Activated T-cell treated with anti-CD3 and anti-CD28 coated beads, Interleukin-2, amount 50 U/mL, for 24 hours (primary cell): Measurements from ENCODE around the gene CYTIP.

Experiments
- DNase-seq: peaks from one replicate; pipeline ENCODE4 v3.0.0-alpha.2; 2020
- H3K27ac Mint-ChIP-seq: 2 replicates; pipeline ENCODE4 v1.8.0; 2020; ENCODE audit warnings: mild to moderate bottlenecking, mixed read lengths
- H3K27me3 Mint-ChIP-seq: 2 replicates; pipeline ENCODE4 v1.8.0; 2020; ENCODE audit warnings: mixed read lengths
- H3K36me3 Mint-ChIP-seq: 2 replicates; pipeline ENCODE4 v1.8.0; 2020; ENCODE audit warnings: low read depth, mixed read lengths
- H3K4me1 Mint-ChIP-seq: 2 replicates; pipeline ENCODE4 v1.8.0; 2020; ENCODE audit warnings: low read depth, mixed read lengths
- H3K4me3 Mint-ChIP-seq: 2 replicates; pipeline ENCODE4 v1.8.0; 2020; ENCODE audit warnings: mild to moderate bottlenecking, moderate library complexity, mixed read lengths
- H3K9me3 Mint-ChIP-seq: 2 replicates; pipeline ENCODE4 v1.8.0; 2020; ENCODE audit warnings: mixed read lengths

CYTIP gene

DNA sequence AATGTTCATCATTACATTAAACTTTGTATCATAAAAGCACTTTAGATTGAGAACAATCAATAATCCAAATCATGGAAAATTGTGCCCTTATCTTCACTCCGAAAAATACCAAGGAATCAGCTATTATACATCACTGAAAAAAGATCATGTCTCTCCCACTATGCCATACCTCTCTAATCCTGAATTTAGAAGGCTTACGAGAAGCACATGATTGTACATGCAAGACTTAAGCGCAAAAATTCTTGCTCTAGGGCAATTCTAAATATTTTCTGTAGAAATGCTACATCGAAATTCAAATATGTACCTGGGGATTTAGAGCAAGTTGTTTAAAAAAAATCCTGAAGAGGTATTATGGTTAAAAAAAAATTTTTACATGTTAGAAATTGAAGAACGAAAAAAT, 1.3 kb downstream of the CYTIP start:
- Mint-ChIP-seq H3K36me3 (peaks cover 70% of the 10 kb centered on the region), H3K9me3 (no peaks in the 10 kb centered on the region), H3K27me3 (no peaks in the 10 kb centered on the region), H3K4me3 (peak overlapping the region; percentile 92), H3K27ac (peak overlapping the region; percentile 97), H3K4me1 (peaks cover 38% of the 10 kb centered on the region)
- DNase-seq = no peak

DNA sequence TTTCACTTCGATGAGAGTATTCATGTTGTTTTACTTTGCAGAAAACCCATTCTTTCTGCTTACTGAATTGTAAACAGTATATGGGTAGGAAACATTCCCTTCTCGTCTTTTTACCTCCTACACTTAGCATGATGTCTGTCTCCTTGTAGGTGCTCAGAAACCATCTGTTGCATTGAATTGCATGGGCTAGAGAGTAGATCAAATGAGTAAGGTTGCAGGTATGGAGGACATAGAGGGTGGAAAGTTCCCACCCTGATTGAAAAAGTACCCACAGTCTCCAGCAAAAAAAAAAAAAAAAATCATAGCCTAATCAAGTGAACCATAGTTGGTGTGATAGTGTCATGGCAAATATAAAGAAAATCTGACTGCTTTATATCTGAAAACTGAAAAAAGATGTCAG, 1.7 kb downstream of the CYTIP start:
- H3K36me3 Mint-ChIP-seq = peaks cover 75% of the 10 kb centered on the region
- H3K27me3 Mint-ChIP-seq = no peaks in the 10 kb centered on the region
- H3K9me3 Mint-ChIP-seq = no peaks in the 10 kb centered on the region
- peak overlapping the region; percentile 97 for H3K27ac Mint-ChIP-seq
- H3K4me1 Mint-ChIP-seq = peaks cover 33% of the 10 kb centered on the region
- no peak for DNase-seq
- peak overlapping the region; percentile 92 for H3K4me3 Mint-ChIP-seq

DNA sequence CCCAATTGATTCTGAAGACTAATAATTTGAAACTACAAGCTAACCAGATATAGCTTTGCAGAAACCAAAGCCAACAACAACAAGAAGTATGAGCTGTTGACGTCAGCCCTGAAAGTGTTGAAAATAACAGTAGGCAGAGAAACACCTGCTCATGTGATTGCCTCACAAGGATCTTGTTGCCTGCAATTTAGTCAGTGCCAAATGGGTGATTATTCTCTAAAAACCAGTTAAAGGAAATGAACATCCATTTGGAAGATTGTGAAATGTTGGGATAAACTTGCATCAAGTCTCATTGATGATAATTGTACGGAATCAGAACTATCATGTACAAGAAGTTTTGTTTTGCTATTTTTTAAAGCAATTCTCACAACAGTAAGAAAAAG, 2.8 kb downstream of the CYTIP start:
- H3K9me3 Mint-ChIP-seq = no peaks in the 10 kb centered on the region
- DNase-seq = no peak
- H3K27ac Mint-ChIP-seq = peak overlapping the region; percentile 97
- H3K27me3 Mint-ChIP-seq = no peaks in the 10 kb centered on the region
- peaks cover 25% of the 10 kb centered on the region for H3K4me1 Mint-ChIP-seq
- H3K4me3 Mint-ChIP-seq = peak overlapping the region; percentile 92
- H3K36me3 Mint-ChIP-seq = peaks cover 84% of the 10 kb centered on the region

DNA sequence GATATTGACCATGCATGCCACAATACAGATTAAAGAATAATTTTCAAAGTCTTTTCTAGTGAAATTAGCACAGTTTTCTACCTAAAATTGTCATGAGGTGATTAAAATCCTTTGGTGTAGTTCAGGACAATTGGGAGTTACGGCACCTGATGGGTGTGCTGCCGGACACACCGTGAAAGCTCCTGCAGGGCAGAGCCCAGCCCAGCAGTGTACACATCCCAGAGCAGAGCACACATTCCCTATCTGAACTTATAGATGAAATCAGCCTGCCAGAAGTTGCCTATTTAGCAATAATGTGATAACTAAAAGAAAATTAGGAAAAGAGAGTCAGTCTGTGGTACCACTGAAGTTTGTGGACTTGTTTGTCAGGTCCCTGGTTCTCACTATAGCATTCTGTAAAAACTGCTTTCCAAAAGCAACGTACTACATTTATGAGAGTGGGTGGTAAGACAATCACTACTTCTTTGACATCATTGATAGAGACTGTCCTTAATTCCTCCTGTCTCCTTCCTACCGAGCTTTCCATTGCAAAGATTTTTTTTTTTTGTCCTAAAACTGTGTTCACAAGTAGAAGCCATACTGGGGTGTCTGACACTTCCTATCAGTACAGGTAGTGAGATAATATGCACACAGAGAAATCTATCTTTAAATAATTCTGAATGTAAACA, 3.4 kb downstream of the CYTIP start:
- peaks cover 90% of the 10 kb centered on the region for H3K36me3 Mint-ChIP-seq
- no peaks in the 10 kb centered on the region for H3K9me3 Mint-ChIP-seq
- peaks cover 21% of the 10 kb centered on the region for H3K4me1 Mint-ChIP-seq
- no peak for DNase-seq
- peak overlapping the region; percentile 97 for H3K27ac Mint-ChIP-seq
- no peaks in the 10 kb centered on the region for H3K27me3 Mint-ChIP-seq
- peak overlapping the region; percentile 92 for H3K4me3 Mint-ChIP-seq

DNA sequence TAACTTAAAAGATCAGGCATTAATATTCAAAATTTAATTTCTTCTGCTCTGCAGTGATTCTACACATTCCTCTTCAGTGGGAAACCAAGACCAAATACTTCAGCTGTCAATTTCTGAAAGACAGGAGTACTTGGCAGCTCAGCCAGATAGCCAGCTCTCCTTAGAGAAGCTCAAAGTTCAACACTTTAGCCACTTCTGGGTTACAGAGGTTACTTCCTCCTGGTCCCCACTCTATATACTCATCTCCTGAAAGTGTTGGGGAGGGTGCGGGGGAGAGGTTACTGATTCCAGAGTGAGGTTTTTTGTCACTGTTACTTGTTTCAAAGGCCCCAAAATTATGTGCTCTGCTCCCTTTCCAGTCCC, 4.1 kb downstream of the CYTIP start:
- H3K4me1 Mint-ChIP-seq = peaks cover 21% of the 10 kb centered on the region
- H3K4me3 Mint-ChIP-seq = peak overlapping the region; percentile 92
- peak; percentile 63 for DNase-seq
- H3K36me3 Mint-ChIP-seq = peaks cover 97% of the 10 kb centered on the region
- no peaks in the 10 kb centered on the region for H3K27me3 Mint-ChIP-seq
- no peaks in the 10 kb centered on the region for H3K9me3 Mint-ChIP-seq
- H3K27ac Mint-ChIP-seq = peak overlapping the region; percentile 97

DNA sequence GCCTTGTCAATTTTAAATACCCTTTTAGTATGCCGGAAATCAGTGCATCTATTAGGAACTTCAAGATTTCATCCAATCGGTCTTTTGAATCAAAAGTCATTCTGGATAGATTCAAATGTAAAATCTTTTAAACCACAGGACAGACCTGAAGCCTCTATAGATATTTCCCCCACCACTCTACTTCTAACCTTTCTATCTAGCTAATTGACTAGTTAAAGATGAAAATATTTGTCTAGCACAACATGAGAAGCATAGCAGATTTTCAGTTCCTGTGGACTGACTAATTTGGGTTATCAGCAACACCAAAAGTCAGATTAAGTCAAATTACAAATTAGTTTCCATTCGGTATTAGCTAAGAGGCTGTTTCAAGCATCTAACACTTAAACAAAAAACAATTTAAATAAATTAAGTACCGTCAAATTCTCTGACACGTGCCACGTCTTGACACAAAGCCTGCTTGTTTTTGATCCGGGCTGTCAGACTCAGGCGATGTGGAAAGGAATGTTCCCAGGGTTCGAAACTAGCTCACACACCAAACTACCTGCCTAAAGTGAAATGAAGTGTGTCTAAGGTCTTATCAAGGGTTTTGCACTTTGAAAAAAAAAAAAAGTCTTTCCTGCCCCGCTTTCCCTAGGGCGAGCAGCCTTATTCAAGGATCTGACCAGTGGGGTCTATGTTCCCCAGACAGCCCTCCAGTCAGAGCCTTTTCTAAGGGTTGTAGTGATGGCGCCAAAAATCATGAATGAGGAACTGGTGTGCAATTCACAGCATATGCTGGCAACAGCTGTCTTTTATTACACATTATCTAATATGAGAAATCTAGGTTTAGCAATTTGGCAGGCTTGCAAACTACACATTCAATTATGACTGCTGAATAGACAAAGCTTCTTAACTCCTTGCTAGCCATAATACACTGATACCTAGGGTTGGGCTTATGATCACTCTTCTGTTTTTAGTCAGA, 4.7 kb downstream of the CYTIP start:
- H3K4me3 Mint-ChIP-seq = peak overlapping the region; percentile 92
- no peaks in the 10 kb centered on the region for H3K9me3 Mint-ChIP-seq
- peaks cover 21% of the 10 kb centered on the region for H3K4me1 Mint-ChIP-seq
- peak overlapping the region; percentile 97 for H3K27ac Mint-ChIP-seq
- peak; percentile 51 for DNase-seq
- no peaks in the 10 kb centered on the region for H3K27me3 Mint-ChIP-seq
- peaks cover 98% of the 10 kb centered on the region for H3K36me3 Mint-ChIP-seq

DNA sequence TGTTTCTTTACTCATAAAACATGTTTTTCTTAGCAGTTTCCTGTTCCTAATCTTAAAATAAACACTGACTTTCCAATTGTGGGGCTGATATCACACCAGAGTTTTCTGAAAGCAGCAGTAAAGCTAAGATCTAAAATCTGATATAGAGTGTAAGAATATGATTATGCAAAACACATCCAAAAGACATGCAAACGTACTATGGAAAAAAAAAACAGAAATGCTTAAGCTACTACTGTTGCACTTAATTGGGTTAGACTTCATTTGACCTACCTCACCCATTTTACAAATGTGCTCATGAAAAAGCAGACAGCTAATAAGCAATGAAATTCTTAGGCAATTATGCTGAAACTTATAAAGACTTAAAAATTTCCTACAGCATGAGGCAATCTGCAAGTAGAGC, 10.5 kb downstream of the CYTIP start:
- no peaks in the 10 kb centered on the region for H3K9me3 Mint-ChIP-seq
- H3K27ac Mint-ChIP-seq = peak overlapping the region; percentile 89
- H3K4me1 Mint-ChIP-seq = peaks cover 78% of the 10 kb centered on the region
- peaks cover 98% of the 10 kb centered on the region for H3K36me3 Mint-ChIP-seq
- no peak for DNase-seq
- peak overlapping the region; percentile 92 for H3K4me3 Mint-ChIP-seq
- no peaks in the 10 kb centered on the region for H3K27me3 Mint-ChIP-seq

DNA sequence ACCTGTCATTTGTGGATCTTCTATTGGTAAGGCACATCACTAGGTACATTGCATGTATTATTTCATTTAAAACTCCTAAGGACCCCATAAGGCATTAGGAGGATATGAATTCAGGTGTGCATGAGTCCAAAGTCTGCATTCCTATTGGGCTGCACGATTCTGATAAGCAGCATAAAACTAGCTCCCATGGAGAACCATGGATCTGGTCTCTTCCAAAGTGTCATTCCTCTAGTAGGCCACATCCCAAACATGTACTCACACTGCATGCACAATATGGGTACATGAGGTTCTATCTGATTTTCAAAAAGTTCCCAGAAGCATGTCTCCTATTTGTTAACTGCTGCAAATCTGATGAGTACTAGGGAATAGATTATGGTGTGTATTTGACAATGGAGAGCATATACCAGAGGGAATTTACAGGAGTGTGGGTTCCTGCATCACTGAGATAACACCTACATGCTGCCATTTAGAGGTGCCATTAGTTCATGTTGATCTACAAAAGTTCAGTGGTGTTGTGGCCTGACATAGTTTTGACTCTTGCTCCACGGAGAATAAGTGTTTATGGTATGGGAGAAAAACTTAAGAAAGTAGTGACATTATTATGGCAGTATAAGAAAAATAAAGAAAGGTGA, 11.3 kb downstream of the CYTIP start:
- Mint-ChIP-seq H3K27ac (peak overlapping the region; percentile 89), H3K9me3 (no peaks in the 10 kb centered on the region), H3K27me3 (no peaks in the 10 kb centered on the region), H3K36me3 (peaks cover 98% of the 10 kb centered on the region), H3K4me1 (peaks cover 79% of the 10 kb centered on the region), H3K4me3 (peak overlapping the region; percentile 92)
- DNase-seq = no peak

DNA sequence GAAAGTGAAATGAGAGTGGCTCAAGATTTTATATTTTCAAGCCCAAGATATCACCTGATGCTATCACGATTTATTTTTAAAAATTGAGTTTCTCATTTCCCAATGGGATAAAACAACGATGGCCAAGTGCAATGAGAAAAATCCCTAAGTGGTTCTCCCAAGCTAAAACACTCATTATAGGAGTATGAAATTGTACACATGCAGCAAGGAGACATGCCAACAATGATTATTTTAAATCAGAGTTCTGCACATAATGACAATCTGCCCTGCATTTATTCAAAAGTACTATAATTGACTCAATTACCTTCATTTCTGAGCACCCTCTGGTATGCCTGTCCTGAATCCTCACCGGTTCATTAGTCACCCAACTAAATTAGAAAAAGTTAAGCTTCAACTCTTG, 12.7 kb downstream of the CYTIP start:
- Mint-ChIP-seq H3K36me3 (peaks cover 100% of the 10 kb centered on the region), H3K27me3 (no peaks in the 10 kb centered on the region)

DNA sequence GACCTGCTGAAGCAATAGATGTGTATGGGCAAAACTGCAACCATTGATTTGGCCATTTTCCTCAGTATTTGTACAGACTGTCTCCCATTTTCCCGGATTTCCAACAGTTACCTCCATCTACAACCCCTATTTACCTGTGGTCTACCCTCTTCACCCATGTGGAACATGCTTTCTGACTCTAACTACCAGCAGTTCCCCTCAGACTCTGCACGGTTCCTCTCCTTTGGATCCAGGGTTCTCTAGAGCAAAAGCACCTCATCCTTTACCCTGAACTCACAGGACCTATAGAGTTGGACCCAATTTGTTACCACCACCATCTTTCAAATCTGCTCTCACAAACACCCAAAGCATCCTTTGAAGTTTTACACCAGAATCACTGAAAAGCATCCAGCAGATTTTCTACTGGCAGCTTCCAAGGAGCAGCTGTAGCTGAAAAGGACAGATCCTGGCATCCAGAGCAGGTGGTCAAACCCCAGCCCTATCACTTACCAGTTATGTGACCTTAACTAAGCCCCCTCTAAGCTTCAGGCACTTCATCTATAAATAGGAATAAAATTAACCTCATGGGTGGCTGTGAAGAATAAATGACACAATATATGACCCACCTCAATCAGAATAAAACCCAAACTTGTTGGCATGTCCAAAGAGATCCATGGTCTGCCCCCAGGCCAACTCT, 15.3 kb downstream of the CYTIP start:
- no peak for DNase-seq
- H3K27ac Mint-ChIP-seq = peak overlapping the region; percentile 89
- peaks cover 88% of the 10 kb centered on the region for H3K4me1 Mint-ChIP-seq
- no peaks in the 10 kb centered on the region for H3K27me3 Mint-ChIP-seq
- H3K9me3 Mint-ChIP-seq = no peaks in the 10 kb centered on the region
- H3K4me3 Mint-ChIP-seq = peak overlapping the region; percentile 92
- peaks cover 100% of the 10 kb centered on the region for H3K36me3 Mint-ChIP-seq

More for the DNA sequence above, 12.7 kb downstream of the CYTIP start:
- DNase-seq = no peak
- Mint-ChIP-seq H3K4me3 (peak overlapping the region; percentile 92), H3K4me1 (peaks cover 92% of the 10 kb centered on the region), H3K9me3 (no peaks in the 10 kb centered on the region), H3K27ac (peak overlapping the region; percentile 89)

DNA sequence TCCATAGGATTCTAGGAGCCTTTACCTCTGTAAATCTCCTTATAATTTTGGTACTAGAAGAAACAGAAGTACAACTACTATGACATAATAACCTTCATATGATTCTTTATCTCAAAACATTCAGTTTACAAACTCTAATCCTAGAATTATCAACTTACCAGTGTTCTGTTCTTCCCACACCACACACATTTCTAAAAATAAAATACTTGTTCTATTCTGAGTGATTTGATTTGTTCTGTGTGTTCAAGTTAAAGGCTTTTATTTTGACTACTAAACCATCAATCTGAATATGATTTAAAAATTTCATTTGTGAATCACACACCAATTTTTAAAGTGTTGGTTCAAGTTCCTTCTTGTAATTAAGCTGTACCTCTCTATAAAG, 16.0 kb downstream of the CYTIP start:
- H3K36me3 Mint-ChIP-seq = peaks cover 100% of the 10 kb centered on the region
- peak overlapping the region; percentile 89 for H3K27ac Mint-ChIP-seq
- peak overlapping the region; percentile 12 for H3K4me3 Mint-ChIP-seq
- H3K9me3 Mint-ChIP-seq = no peaks in the 10 kb centered on the region
- H3K4me1 Mint-ChIP-seq = peaks cover 87% of the 10 kb centered on the region
- H3K27me3 Mint-ChIP-seq = no peaks in the 10 kb centered on the region
- no peak for DNase-seq

DNA sequence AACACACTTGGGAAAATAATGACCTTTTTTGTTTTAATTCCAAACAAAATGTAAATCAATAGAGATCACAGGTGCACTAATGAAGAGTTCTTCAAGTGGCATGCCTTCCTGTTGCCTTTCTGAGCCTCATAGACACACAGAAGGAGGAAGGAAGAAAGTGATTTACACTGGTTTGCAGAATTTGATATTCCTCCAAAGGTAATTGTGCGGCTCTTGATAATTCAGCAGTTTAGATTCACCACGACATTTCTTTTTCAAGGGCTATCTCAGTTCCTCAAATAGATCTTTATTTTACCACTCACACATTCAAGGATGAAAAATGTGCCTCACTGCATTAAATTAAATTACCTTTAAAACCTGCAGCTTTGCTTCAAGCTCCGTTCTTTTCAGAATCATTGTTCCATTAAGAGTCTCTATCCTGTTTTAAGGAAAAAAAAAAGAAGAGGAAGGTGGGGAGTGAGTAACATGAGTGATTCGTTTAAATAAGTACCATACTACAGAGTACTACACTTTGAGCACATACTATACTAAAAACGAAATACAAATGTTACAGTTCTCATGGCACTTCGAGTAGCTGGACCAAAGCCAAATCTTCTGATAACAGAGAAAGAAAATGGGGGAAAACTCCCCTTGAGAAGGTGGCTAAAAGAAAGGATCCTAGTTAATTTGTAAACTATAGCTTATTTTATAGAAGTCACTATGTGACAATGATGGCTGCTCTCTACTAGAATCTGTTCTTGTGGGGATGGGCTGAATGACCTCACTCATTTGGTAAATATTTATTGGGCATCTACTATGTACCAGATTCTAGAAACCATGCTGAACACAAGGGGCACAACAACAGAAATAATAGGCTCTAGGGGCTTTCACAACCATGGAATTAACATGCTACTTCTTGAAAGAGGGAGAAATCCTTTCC, 16.6 kb downstream of the CYTIP start:
- no peak for DNase-seq
- peak overlapping the region; percentile 89 for H3K27ac Mint-ChIP-seq
- H3K36me3 Mint-ChIP-seq = peaks cover 100% of the 10 kb centered on the region
- H3K4me1 Mint-ChIP-seq = peaks cover 86% of the 10 kb centered on the region
- no peaks in the 10 kb centered on the region for H3K27me3 Mint-ChIP-seq
- peak overlapping the region; percentile 12 for H3K4me3 Mint-ChIP-seq
- no peaks in the 10 kb centered on the region for H3K9me3 Mint-ChIP-seq

DNA sequence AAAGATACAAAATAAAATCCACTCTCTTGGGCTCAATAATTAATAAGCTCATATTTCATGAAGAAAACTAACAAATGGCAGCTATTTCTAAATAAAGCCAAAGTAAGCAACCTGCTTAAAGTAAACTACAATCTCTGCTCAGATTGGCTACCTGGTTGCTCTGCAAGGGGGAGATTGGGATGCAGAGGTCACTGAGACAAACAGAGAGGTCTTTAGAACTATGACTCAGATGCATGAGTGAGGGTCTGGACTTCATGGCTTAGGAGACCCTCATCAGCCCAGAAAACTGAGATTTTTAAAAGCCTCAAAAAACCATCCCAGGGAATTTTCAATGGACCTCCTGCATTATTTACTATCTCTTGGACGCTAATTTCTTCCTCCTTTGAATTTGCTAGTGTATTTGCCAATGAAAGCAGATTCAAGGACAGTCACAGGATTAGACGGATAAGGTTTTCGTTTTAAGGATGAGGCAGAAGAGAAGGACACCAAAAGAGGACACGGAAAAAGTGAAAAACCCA, 17.4 kb downstream of the CYTIP start:
- H3K27ac Mint-ChIP-seq = peak overlapping the region; percentile 89
- no peak overlapping the region for H3K4me3 Mint-ChIP-seq
- no peaks in the 10 kb centered on the region for H3K9me3 Mint-ChIP-seq
- peaks cover 86% of the 10 kb centered on the region for H3K4me1 Mint-ChIP-seq
- no peak for DNase-seq
- H3K27me3 Mint-ChIP-seq = no peaks in the 10 kb centered on the region
- peaks cover 100% of the 10 kb centered on the region for H3K36me3 Mint-ChIP-seq
